OCI-LY7 (cell line): ENCODE results near the gene PDE9A. TPM values are rescaled to one million over a fixed set of nuclear protein-coding genes. Genes with fewer than 3 reads are reported as not detected.

Experiments
- BruUV-seq: library from RNA; stranded (reverse); fragments of 400-500 nt; replicated peaks from 2 replicates; lab custom pipeline; 2021; lab: Mats Ljungman, UMichigan
- CTCF ChIA-PET: fragments of 300-600 bp; sonication (Branson Sonifier 250); formaldehyde crosslinking; loops from one replicate; lab custom pipeline; 2022; ENCODE audit warnings: antibody characterized with exemption; ENCODE audit not compliant: unreplicated experiment; lab: Charles Lee
- POLR2A ChIA-PET: fragments of 300-600 bp; sonication (Branson Sonifier 250); formaldehyde crosslinking; loops from one replicate; lab custom pipeline; 2022; ENCODE audit warnings: antibody characterized with exemption; lab: Charles Lee
- DNase-seq: peaks from one replicate; pipeline ENCODE4 v3.0.0-alpha.2; 2015; ENCODE audit warnings: low spot score
- H2AFZ ChIP-seq: fragments of 200-600 bp; sonication (generic), shearing (Covaris generic); 2 replicates; pipeline ENCODE4 v1.6.1; 2014; ENCODE audit warnings: mild to moderate bottlenecking, antibody characterized with exemption, low read length, moderate library complexity
- H3K27ac ChIP-seq: fragments of 200-600 bp; sonication (generic); 2 replicates; pipeline ENCODE4 v1.5.1; 2014; ENCODE audit warnings: mixed run types, low read depth, mild to moderate bottlenecking, moderate library complexity, low read length, inconsistent platforms; ENCODE audit not compliant: poor library complexity, severe bottlenecking
- H3K36me3 ChIP-seq: fragments of 200-600 bp; sonication (generic); 2 replicates; pipeline ENCODE4 v1.6.1; 2014; ENCODE audit warnings: mild to moderate bottlenecking, antibody characterized with exemption, low read length, moderate library complexity, mixed read lengths; ENCODE audit not compliant: insufficient read depth
- H3K4me1 ChIP-seq: fragments of 200-600 bp; sonication (generic); 2 replicates; pipeline ENCODE4 v1.5.1; 2014; ENCODE audit warnings: mild to moderate bottlenecking, low read length; ENCODE audit not compliant: insufficient read depth, poor library complexity, severe bottlenecking
- H3K4me2 ChIP-seq: fragments of 200-600 bp; sonication (generic); 2 replicates; pipeline ENCODE4 v1.6.1; 2014; ENCODE audit warnings: mild to moderate bottlenecking, low read length
- H3K4me3 ChIP-seq: fragments of 200-600 bp; sonication (generic); 2 replicates; pipeline ENCODE4 v1.5.1; 2014; ENCODE audit warnings: mild to moderate bottlenecking, low read depth, low read length; ENCODE audit not compliant: poor library complexity, severe bottlenecking
- H3K79me2 ChIP-seq: fragments of 200-600 bp; sonication (generic); 2 replicates; pipeline ENCODE4 v1.6.1; 2016; ENCODE audit warnings: low read depth, mild to moderate bottlenecking, low read length, moderate library complexity, mixed read lengths; ENCODE audit not compliant: insufficient read depth
- H3K9me2 ChIP-seq: fragments of 200-600 bp; sonication (generic); 2 replicates; pipeline ENCODE4 v1.6.1; 2016; ENCODE audit warnings: mild to moderate bottlenecking, low read length, mixed read lengths; ENCODE audit not compliant: insufficient read depth
- H3K9me3 ChIP-seq: fragments of 200-600 bp; sonication (generic); 2 replicates; pipeline ENCODE4 v1.6.1; 2014; ENCODE audit warnings: mild to moderate bottlenecking, mixed run types, low read length, mixed read lengths
- H4K20me1 ChIP-seq: fragments of 200-600 bp; sonication (generic); 2 replicates; pipeline ENCODE4 v1.6.1; 2014; ENCODE audit warnings: mild to moderate bottlenecking, antibody characterized with exemption, low read length, moderate library complexity, mixed read lengths; ENCODE audit not compliant: insufficient read depth
- EZH2phosphoT487 ChIP-seq: fragments of 200-600 bp; sonication (generic); IDR thresholded peaks from 2 replicates; pipeline ENCODE4 v1.6.1; 2018; ENCODE audit warnings: low read depth, borderline replicate concordance, mild to moderate bottlenecking, mixed run types, antibody characterized with exemption, low read length, moderate library complexity, mixed read lengths
- intact Hi-C: fragments of 100-400 bp; cut with micrococcal nuclease; formaldehyde crosslinking; loops from one replicate; pipeline ENCODE4 v1.10.0; 2022; ENCODE audit not compliant: unreplicated experiment
- total RNA-seq, 2 experiments: library from RNA; depleted of rRNA in 1 of 2; stranded (reverse); fragments of >200 nt in 1 of 2; shearing (Covaris generic) in 1 of 2; gene quantifications; 2 replicates each; pipeline ENCODE4 v1.2.3, GENCODE V29; 2014 to 2022
- TF ChIP-seq, protein P1 (sequence below): fragments of 200-600 bp; sonication (generic); conservative IDR thresholded peaks from 2 replicates; pipeline ENCODE4 v1.5.1; 2014; ENCODE audit warnings: mild to moderate bottlenecking, antibody characterized with exemption, low read length, moderate library complexity, mixed read lengths

Gene PDE9A
- total RNA-seq, 2 experiments from 2014 or later: 11.4 to 22.4 TPM

DNA sequence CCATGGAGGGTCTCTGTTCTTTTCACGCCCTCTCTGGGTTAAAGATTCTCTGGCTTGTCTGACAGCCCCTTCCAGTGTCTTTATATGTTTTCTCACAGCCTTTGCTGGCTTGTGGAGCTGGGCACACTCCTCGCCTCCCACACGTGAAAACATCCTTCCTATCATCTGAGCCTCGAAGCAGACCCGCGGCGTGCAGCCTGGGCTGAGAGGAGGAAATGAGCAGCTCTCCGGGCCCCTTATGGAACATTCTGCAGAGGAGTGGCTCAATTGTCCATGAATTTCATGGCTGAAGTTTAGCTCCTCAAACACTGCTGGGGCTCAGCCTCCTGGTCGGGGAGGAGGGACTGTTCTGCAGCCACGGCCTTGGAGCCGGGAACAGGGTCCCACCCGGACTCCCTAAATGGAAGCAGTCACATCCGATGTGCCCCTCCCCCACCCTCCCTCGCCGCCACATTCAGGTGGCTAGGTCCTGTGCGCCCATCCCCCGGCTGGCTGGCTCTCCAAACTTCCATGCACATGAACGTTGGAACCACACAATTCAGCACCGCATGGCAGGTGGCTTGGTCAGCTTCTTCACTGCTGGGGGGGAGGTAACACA, 15.1 kb upstream of the PDE9A start:
- H3K79me2 ChIP-seq: no peaks in the 10 kb centered on the region
- no peaks in the 10 kb centered on the region for H4K20me1 ChIP-seq
- DNase-seq: no peak
- no peaks in the 10 kb centered on the region for H3K9me3 ChIP-seq
- H3K4me3 ChIP-seq: no peak overlapping the region
- intact Hi-C loops: loop anchor here (10.0 kb wide), 2 partner anchors 64 to 176 kb away; no protein-coding TSS in a partner anchor
- TF ChIP-seq, protein P1, sequence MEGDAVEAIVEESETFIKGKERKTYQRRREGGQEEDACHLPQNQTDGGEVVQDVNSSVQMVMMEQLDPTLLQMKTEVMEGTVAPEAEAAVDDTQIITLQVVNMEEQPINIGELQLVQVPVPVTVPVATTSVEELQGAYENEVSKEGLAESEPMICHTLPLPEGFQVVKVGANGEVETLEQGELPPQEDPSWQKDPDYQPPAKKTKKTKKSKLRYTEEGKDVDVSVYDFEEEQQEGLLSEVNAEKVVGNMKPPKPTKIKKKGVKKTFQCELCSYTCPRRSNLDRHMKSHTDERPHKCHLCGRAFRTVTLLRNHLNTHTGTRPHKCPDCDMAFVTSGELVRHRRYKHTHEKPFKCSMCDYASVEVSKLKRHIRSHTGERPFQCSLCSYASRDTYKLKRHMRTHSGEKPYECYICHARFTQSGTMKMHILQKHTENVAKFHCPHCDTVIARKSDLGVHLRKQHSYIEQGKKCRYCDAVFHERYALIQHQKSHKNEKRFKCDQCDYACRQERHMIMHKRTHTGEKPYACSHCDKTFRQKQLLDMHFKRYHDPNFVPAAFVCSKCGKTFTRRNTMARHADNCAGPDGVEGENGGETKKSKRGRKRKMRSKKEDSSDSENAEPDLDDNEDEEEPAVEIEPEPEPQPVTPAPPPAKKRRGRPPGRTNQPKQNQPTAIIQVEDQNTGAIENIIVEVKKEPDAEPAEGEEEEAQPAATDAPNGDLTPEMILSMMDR: no peak
- ChIA-PET CTCF (no interaction called here), POLR2A (no interaction called here)
- no peaks in the 10 kb centered on the region for H3K4me1 ChIP-seq
- no peak overlapping the region for H3K4me2 ChIP-seq
- no TSS peak for BruUV-seq
- no peak overlapping the region for H3K27ac ChIP-seq
- H2AFZ ChIP-seq: no peak overlapping the region
- H3K36me3 ChIP-seq: no peaks in the 10 kb centered on the region
- no peaks in the 10 kb centered on the region for H3K9me2 ChIP-seq

DNA sequence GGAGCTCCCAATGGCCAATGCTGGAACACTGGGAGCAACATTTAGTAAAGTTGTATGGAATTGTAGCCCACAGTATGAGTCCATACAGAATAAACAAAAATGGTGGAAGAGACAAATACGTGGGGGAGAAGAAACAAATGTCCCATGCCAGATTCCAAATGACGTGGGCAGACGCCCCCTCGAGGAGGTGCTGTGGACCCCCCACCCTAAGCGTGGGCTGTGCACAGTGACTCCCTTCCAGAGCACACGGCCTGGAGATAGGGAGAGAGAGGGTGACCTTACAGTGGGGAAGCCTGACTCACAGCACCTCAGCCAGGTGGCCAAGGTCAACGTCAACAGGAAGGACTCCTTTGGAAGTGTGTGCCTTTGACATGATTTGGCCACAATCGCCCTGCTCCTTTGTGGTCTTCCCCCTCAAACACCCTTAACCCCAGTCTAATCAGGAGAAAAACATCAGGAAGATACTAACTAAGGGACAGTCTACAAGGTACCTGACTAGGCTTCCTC, 13.7 kb upstream of the PDE9A start:
- H3K4me2 ChIP-seq: no peak overlapping the region
- no TSS peak for BruUV-seq
- no peak for TF ChIP-seq EZH2phosphoT487
- TF ChIP-seq, protein P1: no peak
- ChIA-PET CTCF (no interaction called here), POLR2A (no interaction called here)
- H3K36me3 ChIP-seq: no peaks in the 10 kb centered on the region
- no peak overlapping the region for H3K4me3 ChIP-seq
- H3K9me3 ChIP-seq: no peaks in the 10 kb centered on the region
- intact Hi-C loops: loop anchor here (10.0 kb wide), 2 partner anchors 65 to 175 kb away; no protein-coding TSS in a partner anchor
- H4K20me1 ChIP-seq: no peaks in the 10 kb centered on the region
- H3K27ac ChIP-seq: no peak overlapping the region
- no peak overlapping the region for H2AFZ ChIP-seq
- no peaks in the 10 kb centered on the region for H3K9me2 ChIP-seq
- no peaks in the 10 kb centered on the region for H3K4me1 ChIP-seq
- no peak for DNase-seq
- no peaks in the 10 kb centered on the region for H3K79me2 ChIP-seq

DNA sequence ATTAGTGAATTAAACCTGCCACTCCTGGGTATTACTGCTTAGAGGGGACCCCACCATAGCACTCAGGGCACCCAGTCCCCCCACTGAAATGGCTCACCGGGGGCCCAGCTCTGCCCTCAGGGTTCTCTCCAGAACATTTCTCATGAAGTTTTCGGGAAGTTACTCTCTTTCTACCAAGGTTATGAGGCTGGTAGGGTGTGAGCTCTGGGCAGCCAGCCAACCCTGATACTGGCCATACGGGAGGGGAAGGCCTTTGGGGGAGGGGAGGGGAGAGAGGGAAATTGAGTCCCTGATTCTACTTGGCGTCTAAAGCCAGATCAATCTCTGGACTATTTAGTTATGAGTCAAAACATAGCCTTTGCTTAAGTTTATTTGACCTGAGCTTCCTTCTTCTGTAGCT, 12.9 kb upstream of the PDE9A start:
- no peak for DNase-seq
- Histone ChIP-seq H4K20me1 (no peaks in the 10 kb centered on the region), H3K4me3 (no peak overlapping the region), H3K9me2 (no peaks in the 10 kb centered on the region), H3K79me2 (no peaks in the 10 kb centered on the region), H3K36me3 (no peaks in the 10 kb centered on the region), H3K27ac (no peak overlapping the region), H3K4me1 (no peaks in the 10 kb centered on the region), H2AFZ (no peak overlapping the region), H3K9me3 (no peaks in the 10 kb centered on the region), H3K4me2 (no peak overlapping the region)
- intact Hi-C loops: no loop called here
- ChIA-PET CTCF (no interaction called here), POLR2A (no interaction called here)
- no TSS peak for BruUV-seq
- TF ChIP-seq, protein P1: no peak
- TF ChIP-seq EZH2phosphoT487: no peak
